Ectodermal cell (in vitro differentiated cells): ENCODE data around the gene LSMEM2.
A peak's percentile ranks its signal among the peaks of the same experiment; 100 is the strongest.
"Not testable (repeated sequence)": the region's sequence is repeated elsewhere in the genome, so short reads cannot be mapped to it uniquely, and the experiment has no call there.

Source experiments
- H3K27ac ChIP-seq: 2 replicates; pipeline ENCODE4 v1.7.0; 2013; ENCODE audit warnings: mild to moderate bottlenecking, low read depth, low read length; ENCODE audit not compliant: insufficient read depth, poor library complexity, severe bottlenecking
- H3K27me3 ChIP-seq: 2 replicates; pipeline ENCODE4 v1.7.0; 2013; ENCODE audit warnings: mild to moderate bottlenecking, low read length; ENCODE audit not compliant: insufficient read depth, control insufficient read depth, poor library complexity, severe bottlenecking
- H3K36me3 ChIP-seq: one replicate; pipeline ENCODE4 v1.7.0; 2013; ENCODE audit warnings: low read length; ENCODE audit not compliant: control insufficient read depth, insufficient read depth
- H3K4me1 ChIP-seq: one replicate; pipeline ENCODE4 v1.7.0; 2013; ENCODE audit warnings: low read length; ENCODE audit not compliant: control insufficient read depth, insufficient read depth
- H3K4me3 ChIP-seq: 2 replicates; pipeline ENCODE4 v1.7.0; 2013; ENCODE audit warnings: low read depth, low read length, control low read depth; ENCODE audit not compliant: insufficient read depth
- H3K9me3 ChIP-seq: 2 replicates; pipeline ENCODE4 v1.7.0; 2013; ENCODE audit warnings: mild to moderate bottlenecking, low read length, moderate library complexity; ENCODE audit not compliant: control insufficient read depth
- WGBS, 2 experiments: methylation state at CpG; one replicate each; pipeline ENCODE4 v1.1.7; 2013; ENCODE audit warnings: missing lambda C conversion rate in 2 of 2; 5-methylcytosine and 5-hydroxymethylcytosine counted together

The LSMEM2 gene

GRCh38 chr3:50278123-50278879 lies 586 bp upstream of the LSMEM2 start:
- no peak overlapping the region for H3K27ac ChIP-seq
- WGBS, 2 experiments, result 87 to 92% methylated on average over 4 of the region's 4 CpGs

DNA sequence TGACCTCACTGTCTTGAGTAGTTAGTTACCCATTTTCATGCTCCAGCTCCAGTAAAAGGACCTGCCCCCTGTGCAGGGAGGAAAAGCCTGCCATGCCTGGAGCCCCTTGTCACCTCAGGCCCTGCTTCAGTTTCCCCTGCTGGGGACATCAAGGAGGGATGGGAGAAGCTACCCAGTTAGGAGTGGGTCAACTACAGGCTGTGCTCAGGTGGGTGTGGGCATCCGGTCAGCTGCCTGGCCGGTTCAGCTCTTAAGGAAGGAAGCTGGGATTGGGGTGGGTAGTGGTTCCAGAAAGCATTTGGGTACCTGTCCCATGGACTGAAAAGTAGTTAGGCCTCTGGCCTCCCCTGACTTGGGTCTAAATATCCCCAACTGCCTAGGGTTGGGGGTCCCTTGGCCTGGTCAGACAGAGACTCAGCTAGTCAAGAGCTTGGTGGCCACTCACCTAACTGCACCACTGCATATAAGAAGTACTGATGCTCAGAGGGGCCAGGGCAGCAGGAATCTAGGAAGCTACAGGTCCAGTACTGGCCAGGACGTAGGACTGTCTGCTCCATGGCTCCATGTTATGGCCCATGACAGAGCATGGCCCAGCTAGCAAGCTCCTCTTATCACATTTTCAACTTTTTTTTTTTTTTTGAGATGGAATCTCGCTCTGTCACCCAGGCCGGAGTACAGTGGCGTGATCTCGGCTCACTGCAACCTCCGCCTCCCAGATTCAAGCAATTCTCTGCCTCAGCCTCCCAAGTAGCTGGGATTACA lies 549 bp downstream of the LSMEM2 start:
- Histone ChIP-seq H3K9me3 (no peaks in the 10 kb centered on the region), H3K27ac (no peak overlapping the region), H3K27me3 (peaks cover 21% of the 10 kb centered on the region), H3K4me3 (no peak overlapping the region), H3K36me3 (no peaks in the 10 kb centered on the region), H3K4me1 (peaks cover 7% of the 10 kb centered on the region)
- 93 to 95% methylated on average over 8 of the region's 8 CpGs for WGBS, 2 experiments

More at GRCh38 chr3:50278123-50278879, 586 bp upstream of the LSMEM2 start:
- no peaks in the 10 kb centered on the region for H3K9me3 ChIP-seq
- no peak overlapping the region for H3K4me3 ChIP-seq
- H3K36me3 ChIP-seq, result no peaks in the 10 kb centered on the region
- peaks cover 32% of the 10 kb centered on the region for H3K27me3 ChIP-seq
- peaks cover 7% of the 10 kb centered on the region for H3K4me1 ChIP-seq

GRCh38 chr3:50284121-50284520 lies 5.2 kb downstream of the LSMEM2 start:
- not testable (repeated sequence) for H3K9me3 ChIP-seq, H3K4me1 ChIP-seq, H3K27ac ChIP-seq, H3K27me3 ChIP-seq, H3K4me3 ChIP-seq
- H3K36me3 ChIP-seq, result peaks cover 14% of the 10 kb centered on the region
- 88 to 94% methylated on average over 4 of the region's 6 CpGs for WGBS, 2 experiments

DNA sequence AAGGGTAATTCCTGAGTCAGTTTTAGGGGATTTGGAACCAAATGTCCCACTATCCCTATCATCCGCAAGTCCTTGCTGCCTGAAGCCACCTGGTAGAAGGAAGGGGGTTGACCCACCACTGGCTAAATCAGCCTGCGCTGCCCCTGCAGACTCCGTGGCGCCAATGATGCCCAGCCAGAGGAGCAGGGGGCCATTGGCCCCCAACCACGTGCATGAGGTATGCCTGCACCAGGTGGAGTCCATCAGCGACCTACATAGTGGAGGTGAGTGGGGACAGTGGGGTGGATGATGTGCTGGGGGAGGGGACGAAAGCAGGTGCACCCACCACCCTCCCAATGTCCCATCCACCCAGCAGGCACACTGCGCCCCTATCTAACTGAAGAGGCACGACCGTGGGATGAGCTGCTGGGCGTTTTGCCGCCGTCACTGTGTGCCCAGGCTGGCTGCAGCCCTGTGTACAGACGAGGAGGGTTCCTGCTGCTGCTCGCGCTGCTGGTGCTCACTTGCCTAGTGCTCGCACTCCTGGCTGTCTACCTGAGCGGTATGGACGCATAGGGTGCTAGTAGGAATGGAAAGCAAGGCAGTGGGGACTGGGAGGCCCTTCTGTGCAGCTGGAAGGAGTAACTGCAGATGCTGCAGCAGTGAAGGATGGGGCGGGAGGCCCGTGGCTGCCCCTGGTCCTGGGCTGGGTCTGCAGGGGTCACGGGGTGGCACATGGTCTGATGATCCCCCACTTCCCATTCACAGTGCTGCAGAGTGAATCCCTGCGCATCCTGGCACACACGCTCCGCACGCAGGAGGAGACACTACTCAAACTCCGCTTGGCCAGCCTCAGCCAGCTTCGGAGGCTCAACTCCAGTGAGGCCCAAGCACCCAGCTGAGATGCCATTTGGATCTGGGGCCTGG lies 7.7 kb downstream of the LSMEM2 start:
- Histone ChIP-seq H3K27ac (no peak overlapping the region), H3K4me3 (no peak overlapping the region), H3K9me3 (no peaks in the 10 kb centered on the region), H3K4me1 (peaks cover 4% of the 10 kb centered on the region), H3K36me3 (peaks cover 21% of the 10 kb centered on the region), H3K27me3 (no peaks in the 10 kb centered on the region)
- 95% methylated on average over 27 to 28 of the region's 28 CpGs for WGBS, 2 experiments

GRCh38 chr3:50287262-50287661 lies 8.4 kb downstream of the LSMEM2 start:
- H3K27ac ChIP-seq, result no peak overlapping the region
- 93 to 94% methylated on average over 1 of the region's 1 CpG for WGBS, 2 experiments
- H3K9me3 ChIP-seq, result no peaks in the 10 kb centered on the region
- H3K27me3 ChIP-seq, result no peaks in the 10 kb centered on the region
- H3K36me3 ChIP-seq, result peaks cover 21% of the 10 kb centered on the region
- peaks cover 4% of the 10 kb centered on the region for H3K4me1 ChIP-seq
- no peak overlapping the region for H3K4me3 ChIP-seq

GRCh38 chr3:50288387-50289007 lies 9.6 kb downstream of the LSMEM2 start:
- H3K9me3 ChIP-seq, result no peaks in the 10 kb centered on the region
- H3K36me3 ChIP-seq, result peaks cover 21% of the 10 kb centered on the region

GRCh38 chr3:50289130-50289529 lies 10.2 kb downstream of the LSMEM2 start:
- peaks cover 4% of the 10 kb centered on the region for H3K4me1 ChIP-seq
- no peaks in the 10 kb centered on the region for H3K9me3 ChIP-seq
- WGBS, 2 experiments, result 92 to 95% methylated on average over 6 of the region's 6 CpGs
- H3K27me3 ChIP-seq, result no peaks in the 10 kb centered on the region
- H3K36me3 ChIP-seq, result peaks cover 21% of the 10 kb centered on the region
- no peak overlapping the region for H3K27ac ChIP-seq
- H3K4me3 ChIP-seq, result no peak overlapping the region

More at GRCh38 chr3:50288387-50289007, 9.6 kb downstream of the LSMEM2 start:
- Histone ChIP-seq H3K27ac (no peak overlapping the region), H3K4me1 (peaks cover 4% of the 10 kb centered on the region), H3K27me3 (no peaks in the 10 kb centered on the region), H3K4me3 (no peak overlapping the region)
- 95 to 97% methylated on average over 23 of the region's 23 CpGs for WGBS, 2 experiments

DNA sequence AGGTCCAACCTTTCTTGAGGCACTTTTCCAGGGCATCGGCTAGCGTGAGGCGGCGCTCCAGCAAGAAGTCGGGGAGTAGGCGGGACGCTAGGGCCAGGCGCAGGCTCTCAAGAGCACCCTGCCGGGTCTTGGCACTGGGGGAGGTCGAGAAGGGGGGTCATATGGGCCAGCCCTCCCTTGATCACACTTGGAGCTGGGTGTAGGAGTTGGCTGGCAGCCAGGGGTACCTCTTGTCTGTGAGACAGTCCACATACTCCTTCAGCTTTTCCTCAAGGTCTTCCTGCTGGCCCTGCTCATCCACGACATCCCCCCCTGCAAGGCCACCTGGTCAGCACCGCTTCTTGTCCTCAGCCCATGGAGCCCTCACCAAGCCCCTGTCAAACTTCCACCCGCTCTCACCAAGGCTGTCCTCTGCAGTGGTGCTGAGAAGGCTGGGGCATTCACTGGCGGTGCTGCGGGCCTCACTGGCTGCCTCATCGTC lies 11.3 kb downstream of the LSMEM2 start:
- no peaks in the 10 kb centered on the region for H3K27me3 ChIP-seq
- H3K4me3 ChIP-seq, result no peak overlapping the region
- WGBS, 2 experiments, result 95 to 96% methylated on average over 16 of the region's 16 CpGs
- peaks cover 21% of the 10 kb centered on the region for H3K36me3 ChIP-seq
- H3K27ac ChIP-seq, result no peak overlapping the region
- H3K9me3 ChIP-seq, result no peaks in the 10 kb centered on the region
- H3K4me1 ChIP-seq, result peaks cover 4% of the 10 kb centered on the region

DNA sequence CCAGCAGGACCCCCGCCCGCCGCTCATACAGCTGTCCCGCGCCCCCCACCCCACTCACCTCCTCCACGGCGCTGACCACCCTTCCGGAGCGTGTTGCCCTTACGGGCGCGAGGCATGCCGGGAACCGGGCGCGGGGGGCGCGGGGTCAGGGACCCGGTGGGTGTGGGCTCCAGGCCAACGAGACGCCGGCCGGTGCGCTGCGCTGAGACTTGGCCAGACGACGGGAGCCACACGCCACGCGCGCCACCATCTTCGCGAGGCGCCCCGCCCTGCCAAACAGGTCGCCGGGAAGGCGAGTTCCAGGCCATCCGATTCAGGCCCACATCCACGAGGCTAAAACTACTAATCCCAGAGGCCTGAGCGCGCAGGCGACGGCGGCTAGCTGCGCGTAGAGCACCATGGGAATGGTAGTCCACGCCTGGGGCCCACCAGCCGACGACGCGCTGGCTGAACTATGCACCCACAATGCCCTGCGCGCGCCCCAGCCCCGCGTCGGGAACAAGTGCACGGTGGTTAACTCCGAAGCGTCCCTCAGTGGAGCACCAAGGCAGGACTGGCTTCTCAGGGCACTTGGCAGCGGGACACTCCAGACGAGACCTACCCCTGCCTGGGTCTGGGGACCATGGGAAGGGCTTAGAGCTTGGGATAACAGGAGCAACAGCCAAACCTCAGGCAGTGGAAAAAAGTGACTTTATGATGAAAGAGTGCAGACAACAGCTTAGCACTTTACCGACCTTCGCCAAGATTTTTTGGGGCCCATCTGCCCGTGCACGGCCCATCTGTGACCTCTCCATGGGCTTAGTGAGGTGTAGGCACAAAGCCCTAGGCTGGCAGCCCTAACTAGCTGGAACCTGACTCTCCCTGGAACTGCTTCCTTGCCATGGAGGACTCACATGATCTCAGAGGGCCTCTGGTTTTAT lies 13.5 kb downstream of the LSMEM2 start, which contains the start of gene IFRD2:
TSS of gene IFRD2 (minus strand) at position 271 of the 920 bp plus-strand sequence. CDS start at position 116, 155 bp downstream.
- H3K27me3 ChIP-seq, result no peaks in the 10 kb centered on the region
- peaks cover 4% of the 10 kb centered on the region for H3K4me1 ChIP-seq
- peak within 1 kb of the TSS; percentile 94 for H3K4me3 ChIP-seq
- peak within 1 kb of the TSS; percentile 39 for H3K27ac ChIP-seq
- H3K9me3 ChIP-seq, result no peaks in the 10 kb centered on the region
- 4 to 5% methylated on average over 67 of the region's 67 CpGs for WGBS, 2 experiments
- H3K36me3 ChIP-seq, result peaks cover 21% of the 10 kb centered on the region
